Measurements from ENCODE around the gene APOL3. TPM values are rescaled to one million over a fixed set of nuclear protein-coding genes. Genes with fewer than 3 reads are reported as not detected.
"Not testable (repeated sequence)": the region's sequence is repeated elsewhere in the genome, so short reads cannot be mapped to it uniquely, and the experiment has no call there.

Gene APOL3
- total and polyA plus RNA-seq, 12 donors: 8.9 to 123 (median 29.0) TPM

- no peak for DNase-seq
- intact Hi-C loops (cut with DNase I): no loop called here
- Histone ChIP-seq H3K27me3 (no peaks in the 10 kb centered on the region), H3K4me3 (no peak overlapping the region), H3K27ac (no peak overlapping the region), H3K9me3 (replicated peaks in 1 of 3) (no peaks in the 10 kb centered on the region), H3K36me3 (replicated peaks in 1 of 2) (peaks cover 0 to 30% of the 10 kb centered on the region in 2 donors), H3K4me1 (replicated peaks in 1 of 2) (peaks cover 5% of the 10 kb centered on the region in 2 donors)
- TF ChIP-seq, protein P1, sequence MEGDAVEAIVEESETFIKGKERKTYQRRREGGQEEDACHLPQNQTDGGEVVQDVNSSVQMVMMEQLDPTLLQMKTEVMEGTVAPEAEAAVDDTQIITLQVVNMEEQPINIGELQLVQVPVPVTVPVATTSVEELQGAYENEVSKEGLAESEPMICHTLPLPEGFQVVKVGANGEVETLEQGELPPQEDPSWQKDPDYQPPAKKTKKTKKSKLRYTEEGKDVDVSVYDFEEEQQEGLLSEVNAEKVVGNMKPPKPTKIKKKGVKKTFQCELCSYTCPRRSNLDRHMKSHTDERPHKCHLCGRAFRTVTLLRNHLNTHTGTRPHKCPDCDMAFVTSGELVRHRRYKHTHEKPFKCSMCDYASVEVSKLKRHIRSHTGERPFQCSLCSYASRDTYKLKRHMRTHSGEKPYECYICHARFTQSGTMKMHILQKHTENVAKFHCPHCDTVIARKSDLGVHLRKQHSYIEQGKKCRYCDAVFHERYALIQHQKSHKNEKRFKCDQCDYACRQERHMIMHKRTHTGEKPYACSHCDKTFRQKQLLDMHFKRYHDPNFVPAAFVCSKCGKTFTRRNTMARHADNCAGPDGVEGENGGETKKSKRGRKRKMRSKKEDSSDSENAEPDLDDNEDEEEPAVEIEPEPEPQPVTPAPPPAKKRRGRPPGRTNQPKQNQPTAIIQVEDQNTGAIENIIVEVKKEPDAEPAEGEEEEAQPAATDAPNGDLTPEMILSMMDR (IDR thresholded peaks at IDR 0.05): no peak
- TF ChIP-seq POLR2A (IDR thresholded peaks at IDR 0.05): no peak
- WGBS, 4 donors: 56 to 69% (median 61%) methylated on average over 4 to 5 of the region's 5 CpGs
Measured at GRCh38 chr22:36143066-36143815, 17.3 kb downstream of the APOL3 start.

GRCh38 chr22:36141481-36141880 lies 19.1 kb downstream of the APOL3 start:
- Histone ChIP-seq H3K4me1 (replicated peaks in 1 of 2) (peaks cover 5% of the 10 kb centered on the region in 2 donors), H3K36me3 (replicated peaks in 1 of 2) (peaks cover 0 to 22% of the 10 kb centered on the region in 2 donors), H3K27ac (no peak overlapping the region), H3K9me3 (replicated peaks in 1 of 3) (no peaks in the 10 kb centered on the region), H3K27me3 (no peaks in the 10 kb centered on the region), H3K4me3 (no peak overlapping the region)
- no peak for TF ChIP-seq POLR2A (IDR thresholded peaks at IDR 0.05)
- TF ChIP-seq, protein P1 (IDR thresholded peaks at IDR 0.05): no peak
- no peak for DNase-seq
- intact Hi-C loops (cut with DNase I): no loop called here
- 85 to 88% (median 86%) methylated on average over 8 to 9 of the region's 9 CpGs for WGBS, 4 donors

DNA sequence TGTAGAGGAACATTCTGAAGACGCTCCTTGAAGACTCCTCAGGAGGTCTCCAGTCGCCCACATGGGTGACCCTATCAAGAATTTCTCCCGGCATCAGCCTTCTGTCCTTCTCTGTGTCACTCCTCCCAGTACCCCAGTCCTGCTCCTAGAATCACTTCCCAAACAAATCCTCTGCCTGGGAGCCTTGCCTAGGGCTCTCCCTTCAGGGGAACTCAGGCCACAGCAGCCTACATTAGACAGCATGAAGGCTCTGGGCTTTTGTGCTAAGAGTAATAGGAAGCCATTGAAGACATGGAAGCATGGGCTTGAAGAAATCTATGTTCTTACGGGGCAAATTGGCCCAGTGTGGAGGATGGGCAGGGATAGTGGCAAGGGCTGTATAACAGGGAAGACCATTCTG lies 21.8 kb downstream of the APOL3 start:
- intact Hi-C loops (cut with DNase I); H3K27me3 ChIP-seq; H3K4me3 ChIP-seq; H3K27ac ChIP-seq; H3K4me1 ChIP-seq (replicated peaks in 1 of 2); DNase-seq; H3K9me3 ChIP-seq (replicated peaks in 1 of 3): not testable (repeated sequence)
- H3K36me3 ChIP-seq (replicated peaks in 1 of 2): peaks cover 0 to 21% of the 10 kb centered on the region in 2 donors
- 78 to 93% (median 86%) methylated on average over 1 of the region's 4 CpGs for WGBS, 4 donors

DNA sequence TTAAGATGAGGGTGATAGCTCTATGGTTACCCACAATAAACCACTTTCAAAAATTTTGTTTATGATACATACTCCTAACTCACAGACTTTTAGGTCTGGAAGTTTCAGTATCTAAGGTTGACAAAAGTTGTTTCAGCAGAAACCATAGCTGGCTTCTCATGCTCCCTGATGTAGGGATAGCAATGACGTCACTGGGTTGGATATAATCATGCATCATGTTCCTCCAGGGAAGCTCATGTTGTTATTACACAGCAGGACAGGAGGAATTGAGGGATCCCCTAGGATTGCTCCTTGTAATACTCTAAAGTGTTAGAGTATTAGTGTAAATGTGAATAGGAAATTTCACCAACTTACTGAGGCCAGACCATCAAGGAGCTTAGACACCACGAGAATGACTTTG lies 23.6 kb downstream of the APOL3 start:
- no peak overlapping the region for H3K27ac ChIP-seq
- H3K9me3 ChIP-seq (replicated peaks in 1 of 3): no peaks in the 10 kb centered on the region
- H3K4me1 ChIP-seq (replicated peaks in 1 of 2): no peaks in the 10 kb centered on the region
- intact Hi-C loops (cut with DNase I): no loop called here
- 81 to 89% (median 84%) methylated on average over 2 of the region's 2 CpGs for WGBS, 4 donors
- no peak overlapping the region for H3K4me3 ChIP-seq
- peaks cover 0 to 8% of the 10 kb centered on the region in 2 donors for H3K36me3 ChIP-seq (replicated peaks in 1 of 2)
- H3K27me3 ChIP-seq: no peaks in the 10 kb centered on the region
- TF ChIP-seq POLR2A (IDR thresholded peaks at IDR 0.05): no peak
- TF ChIP-seq, protein P1 (IDR thresholded peaks at IDR 0.05): no peak
- DNase-seq: no peak

GRCh38 chr22:36136475-36136874 lies 24.1 kb downstream of the APOL3 start:
- no peaks in the 10 kb centered on the region for H3K4me1 ChIP-seq (replicated peaks in 1 of 2)
- H3K4me3 ChIP-seq: no peak overlapping the region
- TF ChIP-seq, protein P1 (IDR thresholded peaks at IDR 0.05): no peak
- TF ChIP-seq POLR2A (IDR thresholded peaks at IDR 0.05): no peak
- DNase-seq: no peak
- H3K27me3 ChIP-seq: no peaks in the 10 kb centered on the region
- H3K9me3 ChIP-seq (replicated peaks in 1 of 3): no peaks in the 10 kb centered on the region
- peaks cover 0 to 5% of the 10 kb centered on the region in 2 donors for H3K36me3 ChIP-seq (replicated peaks in 1 of 2)
- intact Hi-C loops (cut with DNase I): no loop called here
- no peak overlapping the region for H3K27ac ChIP-seq
- WGBS, 4 donors: 61 to 76% (median 73%) methylated on average over 4 to 5 of the region's 5 CpGs

Measured in adrenal gland (tissue), 12 donors.